HG03039 (cell line): ENCODE results near the gene VAMP2.

ENCODE experiments used
- ATAC-seq: cut with Tn5 transposase; IDR thresholded peaks from one replicate; pipeline ENCODE4 v1.9.1; 2021; ENCODE audit warnings: mild to moderate bottlenecking, moderate library complexity; ENCODE audit not compliant: unreplicated experiment

Gene VAMP2

DNA sequence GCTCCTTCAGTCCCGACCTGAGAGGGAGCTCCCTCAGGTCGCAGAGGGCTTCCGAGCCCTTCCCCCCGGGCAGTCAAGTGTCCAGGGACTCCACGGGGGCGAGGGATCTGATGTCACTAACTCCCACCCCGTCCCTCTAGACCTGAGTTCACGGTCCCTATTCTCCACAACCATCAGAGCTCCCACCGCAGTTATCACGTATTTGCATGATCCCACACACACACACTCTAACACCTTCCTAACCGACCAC lies 6.8 kb downstream of the VAMP2 start:
- no peak for ATAC-seq

DNA sequence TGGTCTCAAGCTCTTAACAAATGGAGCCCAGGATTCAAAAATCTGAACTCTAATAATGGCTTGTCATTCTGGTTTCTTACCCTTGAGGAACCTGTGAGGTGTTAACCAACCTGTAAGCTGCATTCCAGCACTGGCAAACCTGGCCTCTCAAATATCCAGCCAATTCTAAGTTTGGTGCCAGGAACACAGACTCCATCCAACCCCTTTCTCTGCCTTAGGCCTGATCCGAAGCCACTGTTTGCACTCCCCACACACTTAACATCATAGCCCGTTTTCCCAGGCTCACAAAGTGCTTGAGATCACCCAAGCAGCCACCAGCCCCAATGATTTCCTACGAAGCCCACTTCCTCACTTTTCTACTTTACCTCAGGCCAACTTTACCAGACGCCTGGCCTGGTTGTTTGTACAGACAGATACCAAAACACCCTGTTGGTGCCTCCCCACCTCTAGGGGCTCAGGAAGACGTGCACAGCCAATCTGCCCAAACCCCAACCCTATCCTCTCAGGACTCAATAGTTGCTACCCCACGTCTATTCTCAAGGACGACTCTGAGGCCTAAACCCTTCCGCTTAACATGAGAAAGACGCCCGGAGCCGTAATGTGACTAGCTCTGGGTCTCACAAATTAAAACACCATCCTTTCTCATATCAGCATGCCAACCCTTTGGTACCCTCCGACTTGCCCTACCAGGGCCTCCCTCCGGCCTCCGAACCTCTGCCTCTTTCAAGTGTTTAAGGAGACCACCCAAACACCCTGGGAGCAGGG lies 7.3 kb downstream of the VAMP2 start:
- no peak for ATAC-seq

DNA sequence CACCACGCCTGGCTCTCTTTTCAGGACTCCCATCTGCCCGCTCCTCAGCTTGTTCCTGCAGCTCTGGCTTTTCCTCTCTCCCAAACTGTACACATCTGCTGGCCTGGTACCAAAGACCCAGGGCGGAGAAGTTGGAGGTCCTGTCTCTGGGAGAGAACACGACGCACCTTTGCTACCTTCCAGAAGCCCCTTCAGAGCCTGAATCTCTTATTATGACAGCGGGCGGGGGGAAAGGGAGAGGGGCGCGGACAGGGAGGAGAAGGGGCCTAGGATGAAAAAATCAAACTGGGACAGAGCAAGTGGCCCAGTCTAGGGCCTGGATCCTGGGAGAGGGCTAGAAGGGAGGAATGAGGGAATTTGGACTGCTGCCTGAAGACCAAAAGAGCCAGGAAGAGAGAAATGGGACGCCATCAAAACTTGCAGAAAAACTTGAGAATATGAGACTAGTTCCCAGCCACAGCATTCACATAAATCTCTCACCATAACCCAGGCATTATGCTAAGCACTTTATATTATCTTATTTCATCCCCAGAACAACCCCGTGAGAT lies 8.1 kb downstream of the VAMP2 start:
- ATAC-seq = no peak

DNA sequence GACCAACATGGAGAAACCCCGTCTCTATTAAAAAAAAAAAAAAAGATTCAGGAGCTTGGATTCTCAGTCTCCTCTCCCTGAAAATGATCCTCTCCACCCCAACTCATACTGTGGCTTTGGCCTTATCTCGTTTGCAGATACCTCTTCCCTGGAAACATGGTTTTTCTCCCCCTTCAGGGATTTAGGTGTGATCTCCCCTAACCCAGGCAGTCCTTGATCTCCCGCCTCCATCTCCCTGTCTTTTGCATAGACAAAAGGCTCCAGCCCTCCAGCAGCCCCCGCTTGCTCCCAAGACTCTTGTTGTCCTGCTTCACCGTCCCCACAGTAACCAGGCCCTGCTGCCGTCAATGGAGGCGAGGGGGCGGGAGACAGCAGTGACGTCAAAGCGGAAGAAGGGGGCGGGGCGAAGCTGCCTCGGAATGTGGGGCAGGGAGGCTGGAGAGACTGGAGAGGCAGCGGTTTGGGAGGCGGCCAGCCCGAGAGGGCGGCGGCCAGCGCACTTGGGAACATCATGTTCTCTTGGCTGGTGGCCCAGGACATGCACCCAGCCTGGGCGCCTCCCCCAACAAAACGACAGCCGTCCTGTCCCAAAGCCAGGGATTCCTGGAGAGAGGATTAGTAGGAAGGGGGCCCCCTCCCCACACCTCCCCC lies 8.7 kb downstream of the VAMP2 start:
- ATAC-seq = no peak

DNA sequence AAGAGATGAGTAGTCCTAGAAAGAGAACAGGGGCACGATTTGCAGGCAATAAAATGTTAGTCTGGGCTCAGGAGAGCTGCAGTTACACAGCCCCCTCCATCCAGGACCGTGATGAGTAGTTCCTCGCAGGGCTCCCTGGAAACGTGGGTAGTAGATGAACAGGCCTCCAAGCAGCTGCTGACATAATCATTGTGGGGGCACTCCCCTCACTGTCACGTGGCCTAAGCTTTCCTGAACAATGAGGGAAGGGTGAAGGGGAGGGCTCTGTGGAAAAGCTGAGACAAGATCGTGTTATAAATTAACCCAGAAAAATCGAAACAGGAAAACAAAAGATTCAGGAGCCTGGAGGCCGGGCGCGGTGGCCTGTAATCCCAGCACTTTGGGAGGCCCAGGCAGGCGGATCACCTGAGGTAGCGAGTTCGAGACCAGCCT lies 9.2 kb downstream of the VAMP2 start:
- ATAC-seq = no peak

DNA sequence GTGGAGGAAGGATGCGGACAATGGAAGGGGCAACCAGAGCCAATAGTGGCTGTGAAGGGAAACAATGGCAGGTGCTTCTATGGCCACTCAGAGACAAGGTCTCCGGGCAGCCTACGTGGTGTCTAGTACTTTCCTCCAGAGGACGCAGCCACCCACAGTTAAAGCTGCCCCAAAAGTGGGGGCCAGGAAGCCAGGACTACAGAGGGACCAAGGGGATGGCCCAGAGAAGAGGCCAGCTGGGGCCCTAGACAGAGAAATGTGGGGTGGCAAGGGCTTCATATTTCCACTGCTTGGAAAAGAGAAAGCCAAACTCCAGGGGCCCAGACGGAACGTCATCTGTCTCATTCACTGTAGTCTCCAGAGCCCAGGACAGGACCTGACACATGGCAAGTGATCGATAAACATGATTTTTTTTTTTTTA lies 9.7 kb downstream of the VAMP2 start:
- ATAC-seq = no peak

DNA sequence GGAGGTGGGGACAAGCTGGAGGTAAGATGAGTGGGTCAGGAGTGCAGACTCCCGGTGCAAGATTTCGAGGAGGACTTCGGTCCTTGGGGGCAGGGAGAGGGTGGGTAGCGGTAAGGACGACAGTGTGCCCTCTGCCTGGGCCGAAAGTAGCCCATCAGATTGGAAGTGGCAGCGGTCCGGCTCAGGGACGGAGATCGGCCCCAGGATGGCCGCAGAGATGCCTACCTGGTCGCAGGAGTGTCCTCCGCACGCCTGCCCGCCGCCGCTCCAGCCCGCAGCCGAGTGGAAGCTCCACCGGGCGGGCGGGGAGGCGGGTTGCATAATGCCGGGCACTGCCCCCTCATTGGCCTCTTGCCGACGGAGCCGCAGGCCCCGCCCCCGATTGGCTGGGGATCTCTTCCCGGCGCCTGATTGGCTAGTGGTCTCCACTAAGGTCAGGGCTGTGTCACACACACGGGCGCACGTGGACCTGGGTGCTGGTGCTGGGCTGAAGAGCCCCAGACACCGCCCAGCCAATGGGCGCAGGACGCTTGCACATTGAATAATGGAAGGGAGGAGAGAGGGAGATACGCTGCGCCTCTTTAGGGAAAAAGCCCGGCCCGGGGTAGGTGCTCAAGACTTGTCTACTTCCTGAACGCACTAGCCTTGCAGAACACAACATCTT lies 10.5 kb downstream of the VAMP2 start, which contains the start of gene PER1:
Gene PER1, minus strand, starts transcription at position 293 of the 664 bp plus-strand sequence. CDS start 1,698 bp downstream, outside the sequence.
- ATAC-seq = peak; percentile 26

DNA sequence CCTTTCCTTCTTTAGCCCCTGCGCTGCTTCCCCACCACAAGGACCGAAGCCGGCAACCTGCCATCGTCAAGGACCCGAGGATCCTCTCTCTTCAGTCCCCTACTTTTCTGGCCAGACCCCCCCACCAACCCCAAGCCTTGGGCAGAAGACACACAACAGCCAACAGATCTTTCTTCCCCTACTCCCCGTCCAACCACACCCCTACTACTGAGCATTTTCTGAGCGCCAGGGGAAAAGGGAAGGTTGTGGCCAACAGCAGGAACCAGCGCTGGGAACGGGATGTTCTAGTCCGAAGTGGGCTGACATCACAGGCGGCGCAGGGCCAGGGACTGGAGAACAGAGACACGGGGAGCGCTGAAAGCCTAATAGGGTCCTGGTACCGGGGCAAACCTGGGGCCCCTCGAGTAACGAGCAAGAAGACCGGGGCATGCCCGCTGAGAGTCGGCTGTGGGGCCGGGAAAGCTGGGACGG lies 11.1 kb downstream of the VAMP2 start:
- ATAC-seq = no peak

DNA sequence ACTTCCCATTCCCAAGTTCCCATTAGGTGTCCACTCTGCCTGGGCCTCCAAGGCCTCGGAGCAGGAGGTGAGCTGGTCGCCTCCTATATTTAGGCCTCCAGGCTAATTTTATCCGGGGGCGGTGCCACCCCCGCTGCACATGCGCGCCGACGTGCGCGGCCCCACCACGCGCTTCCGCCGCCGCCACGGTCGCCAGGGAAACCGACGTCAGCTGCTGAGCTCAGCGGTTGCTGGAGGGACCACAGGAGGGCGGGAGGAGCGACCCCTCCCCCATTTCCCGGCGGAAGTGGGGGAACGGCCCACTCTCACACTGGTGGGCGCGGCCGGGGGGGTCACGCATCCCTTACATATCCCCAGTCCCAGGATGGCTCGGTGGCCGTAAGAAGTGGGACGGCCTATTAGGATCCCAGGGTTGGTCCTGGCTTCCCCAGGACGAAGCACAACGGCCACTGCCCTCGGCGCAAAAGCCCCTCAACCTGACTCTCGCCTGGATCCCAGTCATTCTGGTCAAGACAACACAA lies 11.6 kb downstream of the VAMP2 start:
- ATAC-seq = peak; percentile 36

DNA sequence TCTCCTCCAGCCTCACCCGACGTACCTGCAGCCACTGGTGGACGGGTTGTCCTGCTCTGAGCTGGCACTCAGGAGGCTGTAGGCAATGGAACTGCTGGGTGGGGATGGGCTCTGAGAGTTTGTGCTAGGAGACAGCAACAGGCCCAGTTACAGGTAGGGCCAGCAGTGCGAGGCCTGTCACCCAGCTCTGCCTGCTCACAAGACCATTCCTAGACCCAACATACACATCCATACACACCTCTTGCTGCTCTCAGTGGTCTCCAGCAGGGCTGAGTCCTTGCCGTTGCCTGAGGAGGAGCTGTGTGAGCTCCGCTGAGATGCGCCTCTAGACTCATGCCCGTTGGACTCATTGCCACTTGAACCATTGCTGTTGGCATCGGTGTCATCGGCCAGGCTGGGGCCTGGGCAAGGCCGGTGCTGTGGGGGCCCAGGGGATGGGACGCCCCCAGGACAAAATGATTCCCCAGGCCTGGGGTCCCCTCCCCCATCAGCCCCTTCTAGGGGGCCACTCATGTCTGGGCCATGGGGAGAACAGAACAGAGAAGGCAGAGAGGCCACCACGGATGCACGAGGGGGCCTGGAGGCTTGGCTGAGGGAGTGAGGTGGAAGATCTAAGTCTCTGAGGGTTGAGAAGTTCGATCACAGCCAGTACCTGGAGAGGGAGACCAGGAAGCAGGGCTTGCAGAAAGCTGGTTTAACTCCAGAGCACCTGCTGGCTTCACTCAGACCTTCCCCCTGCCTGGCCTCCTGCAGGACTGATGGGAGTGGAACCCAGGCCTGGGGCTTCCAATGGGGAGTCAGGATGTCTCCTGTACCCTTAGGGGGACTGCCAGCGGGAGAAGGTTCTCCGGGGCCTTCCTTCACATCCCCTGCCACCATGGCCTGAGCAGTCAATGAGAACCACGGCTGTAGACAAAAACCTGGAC lies 12.3 kb downstream of the VAMP2 start:
- ATAC-seq = no peak

DNA sequence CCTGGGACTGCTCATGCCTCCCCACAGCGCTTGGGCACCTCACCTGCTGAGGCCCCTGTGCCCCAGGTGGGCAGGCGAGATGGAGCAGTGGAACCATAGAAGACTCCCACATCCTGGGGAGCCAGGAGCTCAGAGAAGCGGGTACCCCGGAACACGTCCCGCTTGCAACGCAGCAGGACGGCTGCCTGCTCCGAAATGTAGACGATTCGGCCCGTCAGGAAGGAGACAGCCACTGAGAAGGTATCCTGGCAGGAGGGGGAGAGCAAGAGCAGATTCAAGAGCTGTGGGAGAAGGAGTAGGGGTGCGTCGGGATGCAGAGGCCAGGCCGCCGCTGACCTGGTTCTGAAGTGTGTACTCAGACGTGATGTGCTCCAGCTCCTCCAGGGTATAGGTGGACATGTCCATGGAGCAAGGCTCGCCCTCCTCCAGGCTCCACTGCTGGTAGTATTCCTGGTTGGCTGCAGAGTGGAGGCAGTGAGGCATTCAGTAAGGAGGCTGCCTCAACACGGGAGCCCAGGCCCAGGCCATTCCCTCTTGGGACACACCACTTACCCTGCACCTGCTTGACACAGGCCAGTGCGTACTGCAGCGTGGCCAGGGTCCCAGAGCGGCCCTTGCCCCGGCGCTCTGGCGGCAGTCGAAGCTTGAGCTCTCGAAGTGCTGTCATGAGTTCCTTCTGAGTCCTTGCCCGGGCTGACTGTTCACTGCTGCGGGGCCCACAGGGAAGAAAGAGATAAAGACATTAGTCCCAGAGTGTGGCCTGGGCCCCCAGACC lies 13.1 kb downstream of the VAMP2 start:
- ATAC-seq = no peak

DNA sequence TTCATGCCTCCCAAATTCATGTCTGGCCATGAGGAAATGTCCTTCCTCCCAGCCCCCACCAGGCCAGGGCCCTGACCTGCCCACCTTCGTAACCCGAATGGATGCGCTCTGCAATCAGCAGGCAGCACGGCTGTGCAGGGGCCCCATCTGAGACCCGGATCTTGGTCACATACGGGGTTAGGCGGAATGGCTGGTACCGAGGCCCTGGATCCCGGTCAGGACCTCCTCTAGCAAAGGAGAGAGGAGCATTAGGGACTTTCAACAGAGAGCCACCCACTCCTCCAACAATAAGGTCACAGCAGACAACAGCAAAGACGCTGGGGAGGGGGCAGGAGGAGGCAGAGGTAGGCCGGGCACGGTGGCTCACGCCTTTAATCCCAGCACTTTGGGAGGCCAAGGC lies 14.2 kb downstream of the VAMP2 start:
- ATAC-seq = no peak

DNA sequence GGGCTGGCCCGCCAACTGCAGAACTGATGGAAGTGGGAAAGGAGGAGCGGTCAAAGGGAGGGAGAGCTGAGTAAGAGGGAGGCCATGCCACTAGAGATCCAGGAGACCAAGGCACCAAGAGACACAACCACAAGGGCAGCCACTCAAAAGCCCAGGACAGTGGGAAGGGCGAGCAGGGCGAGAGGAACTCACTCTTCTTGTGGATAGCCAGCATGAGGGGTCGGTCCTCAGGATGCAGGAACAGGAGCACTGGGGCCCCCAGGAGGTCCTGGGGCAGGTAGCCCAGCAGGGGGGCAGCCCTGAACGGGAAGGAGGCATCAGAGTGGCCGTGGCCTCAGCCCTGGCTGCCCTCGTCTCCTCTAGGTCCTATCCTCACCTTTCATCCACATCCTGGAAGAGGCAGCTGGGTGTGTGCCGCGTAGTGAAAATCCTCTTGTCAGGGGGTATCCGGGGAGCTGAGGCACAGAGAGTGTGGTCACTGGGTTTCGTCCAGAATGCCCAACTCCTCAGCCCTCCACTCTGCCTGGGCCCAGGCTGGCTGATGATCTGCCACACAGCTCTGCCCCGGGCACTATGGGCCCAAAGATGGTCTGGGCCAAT lies 14.8 kb downstream of the VAMP2 start:
- no peak for ATAC-seq

DNA sequence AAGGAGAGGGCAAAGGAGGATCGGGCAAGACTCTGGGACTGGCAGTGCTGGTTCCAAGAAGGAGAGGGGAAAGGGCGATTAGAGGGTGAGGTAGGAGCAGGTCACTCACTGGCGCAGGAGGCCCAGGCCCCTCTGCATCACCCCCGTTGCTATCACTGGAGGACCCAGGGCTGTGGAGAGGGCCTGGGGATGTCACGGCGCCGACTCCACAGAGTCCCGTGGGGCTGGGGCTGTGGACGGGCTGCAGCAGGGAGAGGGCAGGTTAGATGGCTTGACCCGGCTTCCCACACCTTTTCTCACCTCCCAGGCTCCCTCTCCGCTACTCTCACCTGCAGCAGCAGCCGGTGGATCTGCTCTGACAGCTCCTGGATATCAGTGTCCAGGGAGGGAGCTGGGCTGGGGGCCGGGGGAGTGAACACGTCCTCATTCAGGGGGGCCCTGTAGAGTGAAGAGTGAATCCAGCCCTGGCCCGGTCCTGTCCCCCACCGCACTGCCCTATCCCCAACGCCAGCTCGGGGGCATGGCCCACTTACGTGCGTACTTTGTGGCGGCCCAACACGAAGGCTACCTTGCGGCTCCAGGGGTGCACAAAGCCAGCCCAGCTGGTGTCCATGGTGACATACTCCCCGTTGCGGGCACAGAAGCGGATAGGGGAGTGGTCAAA lies 15.5 kb downstream of the VAMP2 start:
- ATAC-seq = no peak

DNA sequence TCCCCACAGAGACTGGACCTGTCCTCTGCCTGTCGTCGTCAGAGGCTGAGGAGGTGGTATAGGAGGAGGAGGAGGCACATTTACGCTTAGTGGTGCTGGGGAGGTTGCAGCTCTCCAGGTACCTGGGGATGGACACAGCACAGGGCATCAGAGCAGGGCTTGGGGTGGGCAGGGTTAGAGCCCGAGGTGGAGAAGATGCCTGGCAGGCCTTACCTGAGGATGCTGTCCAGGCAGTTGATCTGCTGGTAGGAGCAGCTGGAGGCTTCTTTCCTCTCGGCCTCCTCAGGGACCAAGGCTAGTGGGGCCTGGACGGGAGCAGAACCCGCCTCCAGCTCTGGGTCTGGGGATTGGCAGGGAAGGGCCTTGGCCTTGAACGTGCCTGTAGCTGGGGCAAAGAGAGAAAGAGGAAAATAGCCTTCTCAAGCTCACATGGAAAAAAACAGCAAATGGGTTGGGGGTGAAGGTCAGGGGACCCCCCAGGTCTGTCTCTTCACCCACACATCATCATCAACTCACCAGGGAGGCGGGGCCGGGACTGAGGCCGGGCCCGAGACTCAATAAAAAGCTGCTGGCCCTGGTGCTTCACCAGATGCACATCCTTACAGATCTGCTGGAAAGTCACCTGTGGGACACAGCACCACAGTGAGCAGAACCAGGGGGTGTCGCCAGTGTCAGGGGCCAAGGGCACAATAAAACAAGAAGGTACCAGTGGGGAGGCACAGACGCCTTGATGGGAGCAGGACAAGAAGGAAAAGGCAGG lies 16.2 kb downstream of the VAMP2 start:
- no peak for ATAC-seq

DNA sequence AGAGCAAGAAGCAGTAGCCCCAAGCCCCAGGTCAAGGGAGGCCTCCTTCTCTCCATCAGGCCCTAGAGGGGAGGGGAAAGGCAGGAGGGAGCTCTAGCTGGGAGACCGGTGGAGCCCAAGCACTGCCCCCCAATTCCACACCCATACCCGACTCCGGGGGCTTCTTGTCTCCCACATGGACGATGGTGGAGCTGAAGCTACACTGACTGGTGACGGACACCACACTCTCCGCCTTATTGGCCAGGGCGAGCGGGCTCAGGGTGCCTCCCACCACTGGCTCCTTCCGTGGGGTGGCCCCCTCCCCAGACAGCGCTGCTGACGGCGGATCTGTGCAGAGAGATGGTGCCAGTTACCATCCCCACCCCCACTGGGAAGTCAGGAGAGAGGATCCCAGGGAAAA lies 16.9 kb downstream of the VAMP2 start:
- ATAC-seq = no peak

DNA sequence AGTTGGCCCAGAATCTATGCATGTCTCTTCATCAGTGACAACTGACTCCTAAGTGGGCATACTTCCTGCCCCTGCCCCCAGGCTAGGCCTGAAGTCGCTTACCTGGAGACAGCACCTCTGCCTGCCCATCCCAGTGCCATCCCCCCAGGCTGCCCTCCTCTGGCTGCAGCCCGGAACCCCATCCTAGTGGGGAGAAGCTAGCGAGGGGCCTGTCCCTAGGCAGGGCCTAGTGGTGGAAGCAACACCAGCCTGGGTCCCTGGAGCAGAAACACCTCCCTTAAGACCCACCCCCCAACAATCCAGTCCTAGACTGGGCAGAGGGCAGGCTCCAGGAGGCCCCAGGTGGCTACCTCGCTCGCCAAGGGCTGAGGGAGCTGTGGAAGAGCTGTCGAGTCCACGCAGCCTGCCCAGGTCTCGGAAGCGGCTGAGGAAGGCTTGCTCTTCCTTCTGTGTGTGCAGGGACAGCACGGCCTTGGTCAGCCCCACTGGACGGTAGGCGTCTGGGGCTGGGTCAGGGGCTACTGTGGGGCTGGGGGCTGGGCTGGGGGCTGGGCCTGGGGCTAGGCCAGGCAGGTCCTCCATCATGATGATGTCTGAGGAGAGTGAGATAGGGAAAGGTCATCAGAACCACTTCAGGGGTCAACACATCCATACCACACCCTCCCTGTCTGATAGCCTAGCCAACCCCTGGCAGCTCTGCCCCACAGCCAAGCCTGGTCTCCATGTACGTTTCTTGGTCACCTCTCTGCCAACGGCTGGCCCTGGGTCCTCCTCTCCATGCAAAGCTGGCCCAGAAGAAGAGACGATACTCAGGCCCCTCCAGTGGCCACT lies 18.1 kb downstream of the VAMP2 start:
- no peak for ATAC-seq
